ENCODE results near the gene OR1K1.

Gene OR1K1

DNA sequence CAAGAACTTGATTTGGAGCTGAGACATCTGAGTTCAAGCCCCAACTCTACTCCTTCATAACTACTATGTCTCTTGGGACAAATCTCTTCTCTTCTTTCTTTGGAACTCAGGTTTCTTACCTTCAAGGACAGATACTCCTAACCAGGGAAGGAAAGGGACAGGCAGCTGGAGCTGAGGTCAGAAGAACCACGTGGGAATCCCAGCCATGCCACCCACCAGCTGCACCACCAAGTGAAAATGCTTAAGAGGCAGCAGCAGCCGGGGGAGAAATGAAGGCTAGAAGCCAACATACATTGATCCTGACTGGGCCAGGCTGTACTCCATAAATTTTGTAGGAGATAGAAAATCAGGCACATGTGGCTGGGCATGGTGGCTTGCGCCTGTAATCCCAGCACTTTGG is 20.7 kb upstream of the OR1K1 start:
- no peak for DNase-seq

GRCh38 chr9:122780026-122780425 is 19.9 kb upstream of the OR1K1 start:
- in situ Hi-C loops (cut with HindIII; ENCODE audit: low pct_ligation_motif_present, low sequenced_read_pairs), result no loop called here
- Histone ChIP-seq H3K27me3 (replicated peaks) (no peaks in the 10 kb centered on the region), H3K4me3 (ENCODE audit: low read depth, low read length) (no peak overlapping the region), H3K36me3 (replicated peaks) (no peaks in the 10 kb centered on the region), H3K27ac (no peak overlapping the region)
- DNase-seq, result no peak
- TF ChIP-seq, protein P1, sequence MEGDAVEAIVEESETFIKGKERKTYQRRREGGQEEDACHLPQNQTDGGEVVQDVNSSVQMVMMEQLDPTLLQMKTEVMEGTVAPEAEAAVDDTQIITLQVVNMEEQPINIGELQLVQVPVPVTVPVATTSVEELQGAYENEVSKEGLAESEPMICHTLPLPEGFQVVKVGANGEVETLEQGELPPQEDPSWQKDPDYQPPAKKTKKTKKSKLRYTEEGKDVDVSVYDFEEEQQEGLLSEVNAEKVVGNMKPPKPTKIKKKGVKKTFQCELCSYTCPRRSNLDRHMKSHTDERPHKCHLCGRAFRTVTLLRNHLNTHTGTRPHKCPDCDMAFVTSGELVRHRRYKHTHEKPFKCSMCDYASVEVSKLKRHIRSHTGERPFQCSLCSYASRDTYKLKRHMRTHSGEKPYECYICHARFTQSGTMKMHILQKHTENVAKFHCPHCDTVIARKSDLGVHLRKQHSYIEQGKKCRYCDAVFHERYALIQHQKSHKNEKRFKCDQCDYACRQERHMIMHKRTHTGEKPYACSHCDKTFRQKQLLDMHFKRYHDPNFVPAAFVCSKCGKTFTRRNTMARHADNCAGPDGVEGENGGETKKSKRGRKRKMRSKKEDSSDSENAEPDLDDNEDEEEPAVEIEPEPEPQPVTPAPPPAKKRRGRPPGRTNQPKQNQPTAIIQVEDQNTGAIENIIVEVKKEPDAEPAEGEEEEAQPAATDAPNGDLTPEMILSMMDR (IDR thresholded peaks at IDR 0.05; ENCODE audit: low read depth, low read length, missing control alignments), result no peak

More for the DNA sequence above, 20.7 kb upstream of the OR1K1 start:
- Histone ChIP-seq H3K36me3 (replicated peaks) (no peaks in the 10 kb centered on the region), H3K27ac (no peak overlapping the region), H3K4me3 (ENCODE audit: low read depth, low read length) (no peak overlapping the region), H3K27me3 (replicated peaks) (no peaks in the 10 kb centered on the region)
- in situ Hi-C loops (cut with HindIII; ENCODE audit: low pct_ligation_motif_present, low sequenced_read_pairs), result no loop called here
- TF ChIP-seq, protein P1 (IDR thresholded peaks at IDR 0.05; ENCODE audit: low read depth, low read length, missing control alignments), result no peak

GRCh38 chr9:122781671-122782070 is 18.3 kb upstream of the OR1K1 start:
- TF ChIP-seq, protein P1 (IDR thresholded peaks at IDR 0.05; ENCODE audit: low read depth, low read length, missing control alignments), result no peak
- no peak overlapping the region for H3K27ac ChIP-seq
- in situ Hi-C loops (cut with HindIII; ENCODE audit: low pct_ligation_motif_present, low sequenced_read_pairs), result no loop called here
- H3K27me3 ChIP-seq (replicated peaks), result no peaks in the 10 kb centered on the region
- no peaks in the 10 kb centered on the region for H3K36me3 ChIP-seq (replicated peaks)
- no peak overlapping the region for H3K4me3 ChIP-seq (ENCODE audit: low read depth, low read length)
- DNase-seq, result no peak

GRCh38 chr9:122785269-122785668 is 14.7 kb upstream of the OR1K1 start:
- Histone ChIP-seq H3K36me3 (replicated peaks) (no peaks in the 10 kb centered on the region), H3K27ac (no peak overlapping the region), H3K4me3 (ENCODE audit: low read depth, low read length) (no peak overlapping the region), H3K27me3 (replicated peaks) (no peaks in the 10 kb centered on the region)
- in situ Hi-C loops (cut with HindIII; ENCODE audit: low pct_ligation_motif_present, low sequenced_read_pairs), result no loop called here
- no peak for DNase-seq
- TF ChIP-seq, protein P1 (IDR thresholded peaks at IDR 0.05; ENCODE audit: low read depth, low read length, missing control alignments), result no peak

DNA sequence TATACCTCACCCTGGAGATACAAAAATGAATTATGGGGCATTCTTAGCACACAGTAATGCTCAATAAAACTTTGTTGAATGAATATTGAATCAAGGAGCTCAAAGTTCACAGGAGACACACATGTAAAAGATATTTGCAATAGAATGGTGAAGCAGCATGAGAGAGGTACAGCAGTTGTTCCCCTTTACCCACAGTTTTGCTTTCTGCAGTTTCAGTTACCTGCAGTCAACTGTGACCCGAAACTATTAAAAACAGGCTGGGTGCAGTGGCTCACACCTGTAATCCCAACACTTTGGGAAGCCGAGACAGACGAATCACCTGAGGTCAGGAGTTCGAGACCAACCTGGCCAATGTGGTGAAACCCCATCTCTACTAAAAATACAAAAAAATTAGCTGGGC is 13.6 kb upstream of the OR1K1 start:
- H3K27me3 ChIP-seq (replicated peaks), result no peaks in the 10 kb centered on the region
- TF ChIP-seq, protein P1 (IDR thresholded peaks at IDR 0.05; ENCODE audit: low read depth, low read length, missing control alignments), result no peak
- no peak overlapping the region for H3K27ac ChIP-seq
- in situ Hi-C loops (cut with HindIII; ENCODE audit: low pct_ligation_motif_present, low sequenced_read_pairs), result no loop called here
- no peaks in the 10 kb centered on the region for H3K36me3 ChIP-seq (replicated peaks)
- no peak overlapping the region for H3K4me3 ChIP-seq (ENCODE audit: low read depth, low read length)
- no peak for DNase-seq

- no peak for DNase-seq
- Histone ChIP-seq H3K27me3 (replicated peaks) (no peaks in the 10 kb centered on the region), H3K4me3 (ENCODE audit: low read depth, low read length) (no peak within 1 kb of the TSS), H3K36me3 (replicated peaks) (no peaks in the 10 kb centered on the region), H3K27ac (no peak within 1 kb of the TSS)
- TF ChIP-seq, protein P1 (IDR thresholded peaks at IDR 0.05; ENCODE audit: low read depth, low read length, missing control alignments), result no peak
- in situ Hi-C loops (cut with HindIII; ENCODE audit: low pct_ligation_motif_present, low sequenced_read_pairs), result no loop called here
These were observed 11.1 kb upstream of the OR1K1 start, which contains the start of gene OR5C1 for GRCh38 chr9:122788831-122789230. TSS of gene OR5C1 (plus strand) at chr9:122788933. CDS start at chr9:122788933, 0 bp downstream.
